Gastrocnemius medialis (tissue), 4 donors: ENCODE results near the gene TRAIP. TPM values are rescaled to one million over a fixed set of nuclear protein-coding genes. Genes with fewer than 3 reads are reported as not detected.

ENCODE experiments used
- ATAC-seq, 2 donors: fragments of 150-250 bp; one replicate each; pipeline ENCODE4 v1.9.1; 2016
- DNase-seq, 2 donors: peaks; one replicate each; pipeline ENCODE4 v3.0.0-alpha.2; 2019
- H3K27ac ChIP-seq, 4 donors: fragments of 200-600 bp; sonication (generic); 1 replicate in 1 of 4; 2 replicates in 3 of 4; pipeline ENCODE4 v1.5.1; 2016 to 2018; ENCODE audit warnings: mild to moderate bottlenecking in 2 of 4, moderate library complexity in 1 of 4
- H3K27me3 ChIP-seq, 3 donors: fragments of 200-600 bp; sonication (generic) in 2 of 3; 1 replicate in 1 of 3; 2 replicates in 2 of 3; pipeline versions ENCODE4 v1.5.1 to v1.6.0; 2016 to 2019; ENCODE audit warnings: mild to moderate bottlenecking in 1 of 3, moderate library complexity in 1 of 3
- H3K36me3 ChIP-seq, 2 donors: fragments of 200-600 bp; sonication (generic) in 1 of 2; one replicate each; pipeline ENCODE4 v1.5.1; 2017 to 2018
- H3K4me1 ChIP-seq, 2 donors: fragments of 200-600 bp; sonication (generic) in 1 of 2; one replicate each; pipeline ENCODE4 v1.5.1; 2016 to 2017; ENCODE audit warnings: mild to moderate bottlenecking in 2 of 2
- H3K4me3 ChIP-seq, 4 donors: fragments of 200-600 bp; sonication (generic) in 3 of 4; 1 replicate in 1 of 4; 2 replicates in 3 of 4; pipeline ENCODE4 v1.5.1; 2016 to 2019; ENCODE audit warnings: mild to moderate bottlenecking in 2 of 4
- H3K9me3 ChIP-seq, 3 donors: fragments of 200-600 bp; sonication (generic) in 2 of 3; 1 replicate in 1 of 3; 2 replicates in 2 of 3; pipeline ENCODE4 v1.5.1; 2016 to 2019
- POLR2A ChIP-seq, 2 donors: fragments of 450-650 bp; IDR thresholded peaks; one replicate each; pipeline ENCODE4 v1.6.1; 2017; ENCODE audit warnings: antibody characterized with exemption in 2 of 2, mild to moderate bottlenecking in 2 of 2, moderate library complexity in 2 of 2
- in situ Hi-C, 4 donors: fragments of 200-750 bp; cut with MboI; loops; one replicate each; pipeline versions ENCODE4 v1.15.0 to v1.8.0; 2017; ENCODE audit warnings: low sequenced_read_pairs in 4 of 4
- intact Hi-C: fragments of 100-400 bp; cut with DNase I; formaldehyde crosslinking; loops from one replicate; pipeline ENCODE4 v1.15.1; 2023; ENCODE audit warnings: low total_unique reads
- total RNA-seq, 4 donors: library from RNA; depleted of rRNA; stranded (reverse); fragments of >200 nt; gene quantifications; one replicate each; pipeline versions ENCODE4 v1.1.0 to v1.2.3, GENCODE V29; 2016
- TF ChIP-seq, protein P1 (sequence below), 5 experiments: fragments of 450-650 bp in 3 of 5; fragments of 200-600 bp in 2 of 5; sonication (generic) in 2 of 5; IDR thresholded peaks in 4 of 5; conservative IDR thresholded peaks in 1 of 5; 1 replicate in 4 of 5; 2 replicates in 1 of 5; pipeline ENCODE4 v1.5.1; 2016 to 2019; ENCODE audit warnings: antibody characterized with exemption in 5 of 5, mild to moderate bottlenecking in 3 of 5, moderate library complexity in 3 of 5

The TRAIP gene
- total RNA-seq, 4 donors from 2014 or later = 0.36 to 4.2 (median 1.1) TPM

DNA sequence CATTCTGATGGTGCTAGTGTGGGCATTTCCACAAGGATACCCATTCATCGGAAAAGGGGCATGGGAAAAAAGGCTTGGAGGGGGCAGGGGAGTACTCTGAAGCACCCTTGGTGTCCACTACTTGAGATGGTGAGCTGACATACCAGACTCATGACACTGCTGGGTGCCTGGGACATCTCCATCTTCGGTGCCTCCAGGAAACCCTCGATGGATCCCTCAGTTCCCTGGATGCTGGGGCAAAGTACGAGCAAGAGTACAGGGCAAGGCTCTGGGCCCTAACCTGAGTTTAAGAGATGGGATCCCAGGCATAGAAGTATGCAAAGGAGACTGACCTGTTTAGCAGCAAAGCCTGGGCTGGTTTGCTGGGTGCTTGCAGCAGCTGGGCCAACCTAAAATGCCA lies 64.8 kb downstream of the TRAIP start:
- H3K9me3 ChIP-seq = no peaks in the 10 kb centered on the region
- no peaks in the 10 kb centered on the region for H3K27me3 ChIP-seq
- in situ Hi-C loops = no loop called here
- intact Hi-C loops = no loop called here
- no peak for DNase-seq
- H3K4me3 ChIP-seq = no peak overlapping the region
- TF ChIP-seq, protein P1, sequence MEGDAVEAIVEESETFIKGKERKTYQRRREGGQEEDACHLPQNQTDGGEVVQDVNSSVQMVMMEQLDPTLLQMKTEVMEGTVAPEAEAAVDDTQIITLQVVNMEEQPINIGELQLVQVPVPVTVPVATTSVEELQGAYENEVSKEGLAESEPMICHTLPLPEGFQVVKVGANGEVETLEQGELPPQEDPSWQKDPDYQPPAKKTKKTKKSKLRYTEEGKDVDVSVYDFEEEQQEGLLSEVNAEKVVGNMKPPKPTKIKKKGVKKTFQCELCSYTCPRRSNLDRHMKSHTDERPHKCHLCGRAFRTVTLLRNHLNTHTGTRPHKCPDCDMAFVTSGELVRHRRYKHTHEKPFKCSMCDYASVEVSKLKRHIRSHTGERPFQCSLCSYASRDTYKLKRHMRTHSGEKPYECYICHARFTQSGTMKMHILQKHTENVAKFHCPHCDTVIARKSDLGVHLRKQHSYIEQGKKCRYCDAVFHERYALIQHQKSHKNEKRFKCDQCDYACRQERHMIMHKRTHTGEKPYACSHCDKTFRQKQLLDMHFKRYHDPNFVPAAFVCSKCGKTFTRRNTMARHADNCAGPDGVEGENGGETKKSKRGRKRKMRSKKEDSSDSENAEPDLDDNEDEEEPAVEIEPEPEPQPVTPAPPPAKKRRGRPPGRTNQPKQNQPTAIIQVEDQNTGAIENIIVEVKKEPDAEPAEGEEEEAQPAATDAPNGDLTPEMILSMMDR (IDR thresholded peaks at IDR 0.05 in 4 of 5, conservative IDR thresholded peaks at IDR 0.05 in 1 of 5) = no peak
- TF ChIP-seq POLR2A (IDR thresholded peaks at IDR 0.05) = no peak
- no peak overlapping the region for H3K27ac ChIP-seq
- peaks cover 0 to 7% of the 10 kb centered on the region in 2 donors for H3K4me1 ChIP-seq
- ATAC-seq = no peak
- no peaks in the 10 kb centered on the region for H3K36me3 ChIP-seq

DNA sequence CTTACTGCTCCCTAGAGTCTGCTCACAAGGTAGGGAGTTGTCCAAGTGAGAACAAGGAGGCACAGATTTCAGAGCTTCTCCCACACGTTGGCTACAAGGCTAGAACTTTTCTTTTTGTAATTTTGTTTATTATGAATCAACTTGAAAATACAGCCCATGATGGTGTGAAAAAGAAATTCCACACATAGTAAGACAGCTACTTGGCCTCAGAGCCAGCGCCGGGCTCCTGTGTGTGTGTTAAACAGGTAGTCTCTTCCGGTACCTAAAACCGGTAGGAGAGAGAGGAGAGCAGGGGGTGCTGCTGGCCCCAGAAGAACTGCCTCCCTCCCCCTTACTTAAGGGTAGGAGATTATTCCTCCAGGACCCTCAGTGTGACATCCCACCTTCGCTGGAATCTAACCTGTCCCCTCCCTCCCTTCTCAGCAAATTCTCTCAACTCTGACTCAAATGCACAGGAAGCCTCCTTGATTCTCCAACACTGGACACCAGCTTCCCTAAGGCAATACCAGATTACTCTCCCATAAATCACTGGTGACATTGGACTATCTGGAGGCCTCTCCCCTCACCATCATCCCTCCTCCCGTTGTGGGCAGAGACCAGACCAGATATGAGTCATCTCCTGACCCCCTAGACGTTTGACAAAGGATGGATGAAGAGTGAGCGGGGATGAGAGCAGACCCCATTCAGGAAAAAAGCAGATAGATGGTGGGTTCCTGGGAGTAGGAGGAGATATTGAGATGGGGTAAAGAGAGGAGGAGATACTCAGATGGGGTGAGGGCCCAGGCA lies 65.5 kb downstream of the TRAIP start:
- intact Hi-C loops (no loop called here), in situ Hi-C loops (no loop called here)
- Histone ChIP-seq H3K4me3 (no peak overlapping the region), H3K36me3 (no peaks in the 10 kb centered on the region), H3K4me1 (peaks cover 0 to 7% of the 10 kb centered on the region in 2 donors), H3K27me3 (no peaks in the 10 kb centered on the region), H3K27ac (no peak overlapping the region), H3K9me3 (no peaks in the 10 kb centered on the region)
- ATAC-seq (no peak), DNase-seq (no peak)
- TF ChIP-seq, protein P1 (IDR thresholded peaks at IDR 0.05 in 4 of 5, conservative IDR thresholded peaks at IDR 0.05 in 1 of 5) = no peak
- no peak for TF ChIP-seq POLR2A (IDR thresholded peaks at IDR 0.05)

DNA sequence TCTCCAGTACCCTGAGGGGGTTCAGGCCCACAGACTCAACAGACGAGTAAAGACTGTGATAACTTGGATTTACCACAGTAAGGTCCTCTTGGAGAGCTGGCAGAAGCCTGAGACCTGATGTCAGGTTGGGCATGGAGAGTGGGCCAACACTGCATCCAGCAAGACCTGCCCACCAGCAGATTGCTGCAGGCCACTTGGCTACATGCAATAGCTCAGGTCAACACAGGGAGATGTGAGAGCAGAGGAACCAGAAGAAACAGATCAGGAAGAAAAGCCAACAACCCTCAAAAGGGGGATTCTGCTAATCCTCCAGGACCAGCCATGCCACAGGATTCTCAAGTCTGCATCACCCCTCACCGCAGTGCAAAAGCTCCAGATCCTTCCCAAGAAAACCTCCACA lies 68.3 kb downstream of the TRAIP start:
- no peak for ATAC-seq
- Histone ChIP-seq H3K9me3 (no peaks in the 10 kb centered on the region), H3K27ac (no peak overlapping the region), H3K27me3 (no peaks in the 10 kb centered on the region), H3K4me1 (peaks cover 10 to 21% of the 10 kb centered on the region in 2 donors), H3K4me3 (no peak overlapping the region), H3K36me3 (peaks cover 0 to 11% of the 10 kb centered on the region in 2 donors)
- intact Hi-C loops (loop anchor here (5.0 to 10.0 kb wide), 2 partner anchors 144 to 943 kb away; partner anchors contain the start of gene PRKAR2A), in situ Hi-C loops (no loop called here)
- DNase-seq = no peak
- TF ChIP-seq, protein P1 (IDR thresholded peaks at IDR 0.05 in 4 of 5, conservative IDR thresholded peaks at IDR 0.05 in 1 of 5) = no peak
- TF ChIP-seq POLR2A (IDR thresholded peaks at IDR 0.05) = no peak

DNA sequence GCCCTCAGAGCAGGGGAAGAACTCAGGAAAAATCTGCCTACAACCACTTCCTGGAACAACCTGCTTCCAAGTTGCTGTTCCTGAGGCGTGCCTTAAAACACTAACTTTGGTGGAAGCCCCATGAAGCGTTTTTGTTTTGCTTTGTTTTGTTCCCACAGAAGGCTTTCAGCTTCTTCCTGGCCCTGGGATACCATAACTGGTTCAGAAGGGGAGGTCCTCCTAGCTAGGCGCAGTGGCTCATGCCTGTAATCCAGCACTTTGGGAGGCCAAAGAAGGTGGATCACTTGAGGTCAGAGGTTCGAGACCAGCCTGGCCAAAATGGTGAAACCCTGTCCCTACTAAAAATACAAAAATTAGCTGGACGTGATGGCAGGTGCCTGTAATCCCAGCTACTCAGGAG lies 68.8 kb downstream of the TRAIP start:
- in situ Hi-C loops = no loop called here
- intact Hi-C loops = loop anchor here (2.0 to 10.0 kb wide), 3 partner anchors 63 to 943 kb away; partner anchors contain the start of gene PRKAR2A

More for the DNA sequence above, 68.8 kb downstream of the TRAIP start:
- no peaks in the 10 kb centered on the region for H3K9me3 ChIP-seq
- DNase-seq = no peak
- H3K36me3 ChIP-seq = peaks cover 0 to 11% of the 10 kb centered on the region in 2 donors
- H3K27ac ChIP-seq = peak overlapping the region; percentile 90 to 97 (median 94)
- no peak overlapping the region for H3K4me3 ChIP-seq
- no peaks in the 10 kb centered on the region for H3K27me3 ChIP-seq
- no peak for ATAC-seq
- H3K4me1 ChIP-seq = peaks cover 10 to 21% of the 10 kb centered on the region in 2 donors
- no peak for TF ChIP-seq POLR2A (IDR thresholded peaks at IDR 0.05)
- TF ChIP-seq, protein P1 (IDR thresholded peaks at IDR 0.05 in 4 of 5, conservative IDR thresholded peaks at IDR 0.05 in 1 of 5) = no peak
